Measurements from ENCODE around the gene SIGMAR1. TPM values are rescaled to one million over a fixed set of nuclear protein-coding genes. Genes with fewer than 3 reads are reported as not detected.

SIGMAR1 gene
- total RNA-seq, 2 donors from 2014 or later: 49.6 to 114 TPM

GRCh38 chr9:34590381-34591247 lies 47.0 kb downstream of the SIGMAR1 start:
- Histone ChIP-seq H3K4me3 (peak overlapping the region; percentile 31), H3K27ac (no peak overlapping the region), H3K36me3 (no peaks in the 10 kb centered on the region), H3K27me3 (peaks cover 54% of the 10 kb centered on the region), H3K9me3 (no peaks in the 10 kb centered on the region), H3K4me1 (peaks cover 18% of the 10 kb centered on the region), H3K9ac (ENCODE audit: low read depth in 2 of 2, low read length in 2 of 2) (peak overlapping the region in 1 of 2 donors; percentile 40)
- intact Hi-C loops (cut with DNase I): loop anchor here (2.0 to 5.0 kb wide), 3 partner anchors 42 to 183 kb away; no protein-coding TSS in a partner anchor
- DNase-seq: peak; percentile 65
- TF ChIP-seq CTCF (IDR thresholded peaks at IDR 0.05): no peak

- DNase-seq: peak; percentile 34
- peak within 1 kb of the TSS; percentile 26 for H3K4me3 ChIP-seq
- no peak for TF ChIP-seq CTCF (IDR thresholded peaks at IDR 0.05)
- intact Hi-C loops (cut with DNase I): loop anchor here (2.0 to 5.0 kb wide), 3 partner anchors 41 to 183 kb away; no protein-coding TSS in a partner anchor
- peaks cover 60% of the 10 kb centered on the region for H3K27me3 ChIP-seq
- H3K9ac ChIP-seq (ENCODE audit: low read depth in 2 of 2, low read length in 2 of 2): peak within 1 kb of the TSS; percentile 40 to 41
- H3K9me3 ChIP-seq: no peaks in the 10 kb centered on the region
- H3K36me3 ChIP-seq: no peaks in the 10 kb centered on the region
- no peak within 1 kb of the TSS for H3K27ac ChIP-seq
- peaks cover 18% of the 10 kb centered on the region for H3K4me1 ChIP-seq
Observed at GRCh38 chr9:34589636-34590380, 47.8 kb downstream of the SIGMAR1 start, which contains the start of gene CNTFR. Gene CNTFR, minus strand, starts transcription at chr9:34589724. Its CDS starts 20,743 bp downstream, at chr9:34568981.

GRCh38 chr9:34588671-34589635 lies 48.6 kb downstream of the SIGMAR1 start:
- no peak for DNase-seq
- Histone ChIP-seq H3K27ac (no peak overlapping the region), H3K27me3 (peaks cover 60% of the 10 kb centered on the region), H3K9me3 (no peaks in the 10 kb centered on the region), H3K4me1 (peaks cover 18% of the 10 kb centered on the region), H3K4me3 (peak overlapping the region; percentile 26), H3K36me3 (no peaks in the 10 kb centered on the region), H3K9ac (ENCODE audit: low read depth in 2 of 2, low read length in 2 of 2) (no peak overlapping the region)
- intact Hi-C loops (cut with DNase I): no loop called here
- no peak for TF ChIP-seq CTCF (IDR thresholded peaks at IDR 0.05)

- intact Hi-C loops (cut with DNase I): no loop called here
- Histone ChIP-seq H3K36me3 (no peaks in the 10 kb centered on the region), H3K4me3 (no peak overlapping the region), H3K4me1 (peaks cover 18% of the 10 kb centered on the region), H3K27ac (no peak overlapping the region), H3K27me3 (peaks cover 47% of the 10 kb centered on the region), H3K9ac (ENCODE audit: low read depth in 2 of 2, low read length in 2 of 2) (no peak overlapping the region), H3K9me3 (no peaks in the 10 kb centered on the region)
- DNase-seq: no peak
- TF ChIP-seq CTCF (IDR thresholded peaks at IDR 0.05): no peak
Observed at GRCh38 chr9:34587271-34587670, 50.3 kb downstream of the SIGMAR1 start.
